Amniotic epithelial cell (primary cell): ENCODE data around the gene MDGA2.
"Not testable (repeated sequence)": the region's sequence is repeated elsewhere in the genome, so short reads cannot be mapped to it uniquely, and the experiment has no call there.

Experiments used
- DNase-seq: peaks from one replicate; pipeline ENCODE4 v3.0.0-alpha.2; 2010; ENCODE audit warnings: low read depth

The MDGA2 gene

DNA sequence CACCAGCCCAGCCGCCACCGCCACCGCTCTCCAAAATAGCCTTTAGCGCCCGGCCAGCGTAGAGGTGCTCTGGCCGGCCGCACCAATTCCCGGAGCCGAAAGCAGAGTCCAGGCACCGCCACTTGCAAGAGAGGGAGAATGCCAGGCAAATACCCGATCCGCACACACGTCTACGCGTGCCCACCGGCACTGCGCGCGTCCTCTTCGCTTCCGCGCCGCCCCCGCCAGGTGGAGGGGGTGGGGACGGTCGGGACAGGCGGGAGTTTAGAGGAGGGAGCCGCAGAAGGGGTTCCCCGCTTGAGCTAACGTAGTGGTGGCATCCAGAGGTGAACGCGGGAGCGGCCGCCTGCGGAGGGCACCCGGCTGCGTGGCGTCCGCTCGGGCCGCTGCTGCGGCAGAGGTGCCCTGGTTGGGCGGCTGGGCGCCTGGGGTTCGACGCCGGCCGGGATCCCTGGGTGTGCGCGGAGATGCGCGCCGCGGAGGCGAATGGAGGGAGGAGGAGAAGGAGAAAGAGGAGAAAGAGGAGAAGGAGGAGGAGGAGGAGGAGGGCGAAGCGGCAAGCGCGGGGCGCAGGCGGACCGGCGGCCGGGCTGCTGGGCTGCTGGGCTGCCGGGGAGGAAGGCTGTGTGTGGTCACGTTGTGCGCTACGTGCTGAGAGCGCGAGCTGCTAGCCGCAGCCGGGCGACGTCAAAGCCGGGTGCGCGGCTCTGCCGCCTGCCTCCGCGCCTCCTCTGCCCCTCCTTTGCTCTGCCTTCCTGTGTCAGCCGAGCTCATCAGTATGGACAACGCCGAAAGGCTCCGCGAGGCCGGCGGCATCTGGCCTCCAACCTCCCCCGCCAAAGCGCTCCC lies at the start of gene MDGA2:
TSS of gene MDGA2 (minus strand) at position 140 of the 849 bp plus-strand sequence.
- DNase-seq: no peak

DNA sequence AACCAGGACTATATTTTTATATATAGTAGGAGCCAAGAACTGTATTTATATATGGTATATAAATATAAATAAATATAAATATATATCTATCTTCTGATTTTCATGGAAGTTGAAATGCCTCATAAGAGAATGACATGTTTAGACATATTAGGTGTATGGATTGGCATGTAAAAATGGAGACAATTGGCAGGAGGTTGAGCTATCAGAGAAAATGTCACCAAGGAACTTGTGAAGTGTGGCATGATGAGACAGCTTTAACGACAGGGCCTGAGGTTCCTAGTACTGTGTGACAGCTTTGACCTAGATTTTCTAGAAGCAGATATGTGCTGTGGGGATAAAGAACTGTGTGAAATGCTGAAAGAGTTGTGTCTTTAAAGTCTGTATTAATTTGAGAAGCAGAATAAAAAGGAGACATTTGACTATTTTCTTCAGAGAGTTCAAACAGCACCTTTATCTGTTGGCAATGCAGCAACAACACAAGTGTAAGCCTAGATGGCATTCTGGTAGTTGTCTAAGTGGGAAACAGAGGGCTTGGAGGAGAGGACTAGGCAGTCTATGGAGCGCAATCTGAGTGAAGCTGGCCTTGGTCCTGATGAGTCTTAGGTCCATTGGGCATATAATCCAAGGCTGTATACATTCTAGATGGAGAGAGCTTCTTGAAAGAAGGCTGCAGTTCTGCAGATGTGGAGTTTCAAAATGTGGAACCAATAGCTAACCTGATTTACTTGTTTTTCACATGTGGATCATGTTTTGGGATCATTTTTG lies 47.7 kb upstream of the MDGA2 start:
- no peak for DNase-seq

- no peak for DNase-seq
These were observed 44.9 kb upstream of the MDGA2 start for GRCh38 chr14:47720281-47720680.

- peak; percentile 12 for DNase-seq
These were observed 39.9 kb upstream of the MDGA2 start for GRCh38 chr14:47715330-47715729.

GRCh38 chr14:47710581-47710980 lies 35.2 kb upstream of the MDGA2 start:
- no peak for DNase-seq

- no peak for DNase-seq
These were observed 30.3 kb upstream of the MDGA2 start for GRCh38 chr14:47705683-47706082.

GRCh38 chr14:47691829-47692228 lies 16.4 kb upstream of the MDGA2 start:
- no peak for DNase-seq

- no peak for DNase-seq
These were observed 3.6 kb upstream of the MDGA2 start for GRCh38 chr14:47678993-47679392.

DNA sequence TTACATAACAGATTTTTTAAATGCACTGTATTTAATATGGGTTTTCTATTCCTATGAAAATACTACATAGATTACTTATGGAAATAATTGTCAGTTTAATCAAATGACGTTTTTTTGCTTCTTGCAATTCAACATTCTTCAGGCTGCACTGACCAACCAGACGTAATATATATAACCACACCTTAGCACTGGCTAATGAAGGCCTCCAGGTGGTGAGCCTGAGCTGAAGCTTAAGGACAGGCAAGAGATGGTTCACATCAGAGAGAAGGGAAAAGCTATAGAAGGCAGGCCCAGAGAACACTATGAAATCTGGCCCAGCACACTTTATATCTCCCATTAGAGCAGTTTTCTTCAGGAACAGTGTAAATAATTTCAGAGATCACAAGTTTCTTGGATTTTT lies 2.8 kb upstream of the MDGA2 start:
- no peak for DNase-seq

DNA sequence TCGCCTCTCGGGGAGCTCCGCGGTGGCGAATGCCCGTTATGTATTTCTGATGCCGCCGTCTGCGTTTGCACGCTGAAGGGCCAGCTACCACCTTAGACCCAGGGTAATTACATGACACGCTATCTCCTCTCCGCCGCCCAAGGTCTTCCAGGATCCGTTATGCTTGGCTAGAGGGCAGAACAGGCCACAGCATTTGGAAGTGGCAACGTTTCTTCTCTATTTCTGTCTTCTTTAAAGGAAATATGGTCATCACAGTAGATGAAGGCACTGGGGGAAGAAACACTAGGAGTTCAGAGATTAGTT lies 861 bp upstream of the MDGA2 start:
- no peak for DNase-seq

GRCh38 chr14:47674543-47675465 lies 601 bp downstream of the MDGA2 start:
- DNase-seq: no peak

- DNase-seq: no peak
These were observed 1.3 kb downstream of the MDGA2 start for GRCh38 chr14:47674148-47674542.

- no peak for DNase-seq
These were observed 9.9 kb downstream of the MDGA2 start for GRCh38 chr14:47665337-47666134.

DNA sequence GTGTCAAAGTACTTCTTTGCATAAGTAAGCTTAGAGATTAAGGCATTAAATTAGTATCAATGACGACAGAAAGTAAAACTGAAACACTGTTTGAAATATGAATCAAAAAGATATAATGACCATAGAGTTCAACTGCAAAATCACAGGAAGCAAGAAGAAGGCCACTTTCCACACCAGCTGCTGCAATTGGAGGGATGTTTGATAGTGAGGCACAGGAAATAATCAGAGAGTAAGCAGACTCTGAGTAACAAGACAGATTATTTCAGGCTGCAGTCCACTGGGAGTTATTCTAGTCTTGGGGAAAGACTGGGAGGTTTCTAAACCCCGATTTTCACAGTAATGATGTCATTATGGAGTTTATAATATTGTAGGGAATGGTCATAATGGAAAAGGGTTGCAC lies 12.9 kb downstream of the MDGA2 start:
- DNase-seq: no peak

DNA sequence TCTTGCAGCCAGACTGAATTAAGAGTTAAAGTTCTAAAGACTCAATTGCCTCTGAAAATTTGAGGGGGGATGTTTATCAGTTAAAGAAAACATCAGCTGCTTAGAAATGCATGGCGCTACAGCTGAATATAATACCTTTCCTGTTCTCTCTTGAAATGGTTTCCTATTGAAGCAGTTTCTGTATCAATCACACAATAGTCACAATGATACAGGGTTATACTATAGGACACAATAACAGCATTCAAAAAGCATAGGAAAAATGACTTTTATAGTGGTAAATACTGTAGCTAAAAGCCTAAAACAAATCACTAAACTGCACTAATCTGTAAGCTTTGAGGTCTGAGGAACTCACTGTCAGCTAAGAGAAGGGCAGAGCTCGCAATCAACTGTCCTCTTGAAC lies 15.2 kb downstream of the MDGA2 start:
- no peak for DNase-seq

- no peak for DNase-seq
These were observed 17.4 kb downstream of the MDGA2 start for GRCh38 chr14:47658041-47658440.

GRCh38 chr14:47657143-47657542 lies 18.3 kb downstream of the MDGA2 start:
- no peak for DNase-seq

- no peak for DNase-seq
These were observed 24.1 kb downstream of the MDGA2 start for GRCh38 chr14:47651337-47651736.

- DNase-seq: no peak
These were observed 37.7 kb downstream of the MDGA2 start for GRCh38 chr14:47637753-47638152.

DNA sequence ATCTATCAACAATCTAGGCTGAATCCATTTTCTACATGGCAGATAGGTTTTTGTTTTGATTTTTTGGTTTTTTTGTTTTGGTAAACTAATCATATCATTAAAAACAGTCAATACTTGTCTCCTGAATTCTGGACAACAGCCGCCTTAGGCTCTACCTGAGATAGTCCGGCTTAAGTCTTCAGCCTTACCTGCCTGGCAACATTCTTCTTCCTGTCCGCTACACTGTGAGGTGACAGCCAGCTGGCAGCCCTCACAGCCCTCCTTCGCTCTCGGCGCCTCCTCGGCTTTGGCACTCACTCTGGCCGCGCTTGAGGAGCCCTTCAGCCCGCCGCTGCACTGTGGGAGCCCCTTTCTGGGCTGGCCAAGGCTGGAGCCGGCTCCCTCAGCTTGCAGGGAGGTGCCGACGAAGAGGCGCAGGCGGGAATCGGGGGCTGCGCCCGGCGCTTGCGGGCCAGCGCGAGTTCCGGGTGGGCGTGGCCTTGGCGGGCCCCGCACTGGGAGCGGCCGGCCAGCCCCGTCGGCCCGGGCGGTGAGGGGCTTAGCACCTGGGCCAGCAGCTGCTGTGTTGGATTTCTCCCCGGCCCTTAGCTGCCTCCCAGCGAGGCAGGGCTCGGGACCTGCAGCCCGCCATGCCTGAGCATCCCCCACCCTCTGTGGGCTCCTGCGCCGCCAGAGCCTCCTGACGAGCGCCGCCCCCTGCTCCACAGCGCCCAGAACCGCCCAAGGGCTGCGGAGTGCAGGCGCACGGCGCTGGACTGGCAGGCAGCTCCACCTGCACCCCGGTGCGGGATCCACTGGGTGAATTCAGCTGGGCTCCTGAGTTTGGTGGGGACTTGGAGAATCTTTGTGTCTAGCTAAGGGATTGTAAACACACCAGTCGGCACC lies 49.0 kb downstream of the MDGA2 start:
- no peak for DNase-seq

GRCh38 chr14:47624126-47624525 lies 51.3 kb downstream of the MDGA2 start:
- not testable (repeated sequence) for DNase-seq
